Muscle of leg (tissue), 11 donors: ENCODE measurements around the gene MYOD1. TPM values are rescaled to one million over a fixed set of nuclear protein-coding genes. Genes with fewer than 3 reads are reported as not detected.

Experiments
- DNase-seq: peaks from one replicate; pipeline ENCODE4 v3.0.0; 2013
- H3K27ac ChIP-seq: one replicate; pipeline ENCODE4 v1.5.1; 2013; ENCODE audit warnings: mild to moderate bottlenecking, low read length, control low read depth
- H3K27me3 ChIP-seq: one replicate; pipeline ENCODE4 v1.6.1; 2013; ENCODE audit warnings: low read length; ENCODE audit not compliant: control insufficient read depth, insufficient read depth
- H3K36me3 ChIP-seq: one replicate; pipeline ENCODE4 v1.6.1; 2013; ENCODE audit warnings: low read length; ENCODE audit not compliant: control insufficient read depth, insufficient read depth
- H3K4me1 ChIP-seq: one replicate; pipeline ENCODE4 v1.6.1; 2013; ENCODE audit warnings: low read length; ENCODE audit not compliant: control insufficient read depth, insufficient read depth
- H3K4me3 ChIP-seq: one replicate; pipeline ENCODE4 v1.5.1; 2013; ENCODE audit warnings: low read length, control low read depth
- H3K9me3 ChIP-seq: replicated peaks from 2 replicates; pipeline ENCODE4 v1.6.1; 2013; ENCODE audit warnings: low read depth, low read length; ENCODE audit not compliant: control insufficient read depth
- WGBS: methylation state at CpG from one replicate; pipeline ENCODE4 v1.1.5; 2013; ENCODE audit warnings: missing lambda C conversion rate; ENCODE audit not compliant: insufficient coverage; 5-methylcytosine and 5-hydroxymethylcytosine counted together
- polyA plus RNA-seq, 8 donors: library from polyadenylated mRNA; unstranded; fragments of 120-200 nt; gene quantifications; one replicate each; pipeline versions ENCODE4 v1.2.1 to v1.2.3, GENCODE V29; 2013; ENCODE audit warnings: inconsistent platforms in 1 of 8, low replicate concordance in 1 of 8; ENCODE audit not compliant: insufficient read length in 8 of 8, insufficient read depth in 1 of 8
- total RNA-seq: library from RNA; stranded (reverse); fragments of 120-200 nt; gene quantifications from one replicate; pipeline ENCODE4 v1.2.4, GENCODE V29; 2013

The MYOD1 gene
- total and polyA plus RNA-seq, 9 donors = 47.3 to 93.1 (median 64.5) TPM

- Histone ChIP-seq H3K9me3 (peaks cover 6% of the 10 kb centered on the region), H3K4me3 (no peak overlapping the region), H3K27me3 (peaks cover 25% of the 10 kb centered on the region), H3K4me1 (peaks cover 65% of the 10 kb centered on the region), H3K36me3 (no peaks in the 10 kb centered on the region), H3K27ac (peak overlapping the region; percentile 94)
- no CpG with 5 or more reads among the region's 5 CpGs for WGBS
- peak; percentile 93 for DNase-seq
Measured at GRCh38 chr11:17699147-17700114, 19.9 kb upstream of the MYOD1 start.

GRCh38 chr11:17700991-17701390, 18.4 kb upstream of the MYOD1 start:
- peak overlapping the region; percentile 94 for H3K27ac ChIP-seq
- peaks cover 14% of the 10 kb centered on the region for H3K27me3 ChIP-seq
- H3K4me3 ChIP-seq = no peak overlapping the region
- H3K36me3 ChIP-seq = no peaks in the 10 kb centered on the region
- H3K9me3 ChIP-seq = peaks cover 6% of the 10 kb centered on the region
- WGBS = 89% methylated on average over 1 of the region's 4 CpGs
- peaks cover 52% of the 10 kb centered on the region for H3K4me1 ChIP-seq
- DNase-seq = no peak

GRCh38 chr11:17702876-17703275, 16.5 kb upstream of the MYOD1 start:
- peaks cover 6% of the 10 kb centered on the region for H3K9me3 ChIP-seq
- H3K27me3 ChIP-seq = no peaks in the 10 kb centered on the region
- H3K4me1 ChIP-seq = peaks cover 42% of the 10 kb centered on the region
- DNase-seq = no peak
- H3K27ac ChIP-seq = no peak overlapping the region
- no peak overlapping the region for H3K4me3 ChIP-seq
- 67% methylated on average over 2 of the region's 5 CpGs for WGBS
- H3K36me3 ChIP-seq = no peaks in the 10 kb centered on the region

- Histone ChIP-seq H3K9me3 (peaks cover 6% of the 10 kb centered on the region), H3K36me3 (no peaks in the 10 kb centered on the region), H3K4me1 (peaks cover 42% of the 10 kb centered on the region), H3K4me3 (no peak overlapping the region), H3K27ac (no peak overlapping the region), H3K27me3 (no peaks in the 10 kb centered on the region)
- no peak for DNase-seq
- 86% methylated on average over 1 of the region's 2 CpGs for WGBS
Measured at GRCh38 chr11:17703951-17704350, 15.4 kb upstream of the MYOD1 start.

GRCh38 chr11:17707830-17708229, 11.5 kb upstream of the MYOD1 start:
- Histone ChIP-seq H3K27me3 (no peaks in the 10 kb centered on the region), H3K36me3 (no peaks in the 10 kb centered on the region), H3K4me1 (peaks cover 41% of the 10 kb centered on the region), H3K27ac (peak overlapping the region; percentile 80), H3K9me3 (peaks cover 6% of the 10 kb centered on the region), H3K4me3 (no peak overlapping the region)
- 57% methylated on average over 3 of the region's 4 CpGs for WGBS
- peak; percentile 66 for DNase-seq

GRCh38 chr11:17711836-17712235, 7.5 kb upstream of the MYOD1 start:
- H3K4me3 ChIP-seq = no peak overlapping the region
- H3K9me3 ChIP-seq = no peaks in the 10 kb centered on the region
- no CpG with 5 or more reads among the region's 4 CpGs for WGBS
- no peak for DNase-seq
- H3K4me1 ChIP-seq = peaks cover 61% of the 10 kb centered on the region
- no peaks in the 10 kb centered on the region for H3K36me3 ChIP-seq
- H3K27ac ChIP-seq = no peak overlapping the region
- H3K27me3 ChIP-seq = peaks cover 11% of the 10 kb centered on the region

GRCh38 chr11:17713851-17714250, 5.5 kb upstream of the MYOD1 start:
- Histone ChIP-seq H3K27me3 (peaks cover 22% of the 10 kb centered on the region), H3K4me3 (no peak overlapping the region), H3K36me3 (no peaks in the 10 kb centered on the region), H3K4me1 (peaks cover 57% of the 10 kb centered on the region), H3K9me3 (no peaks in the 10 kb centered on the region), H3K27ac (peak overlapping the region; percentile 92)
- DNase-seq = no peak
- no CpG with 5 or more reads among the region's 1 CpG for WGBS

GRCh38 chr11:17714356-17714854, 5.0 kb upstream of the MYOD1 start:
- Histone ChIP-seq H3K36me3 (no peaks in the 10 kb centered on the region), H3K27ac (peak overlapping the region; percentile 92), H3K27me3 (peaks cover 25% of the 10 kb centered on the region), H3K9me3 (no peaks in the 10 kb centered on the region), H3K4me1 (peaks cover 52% of the 10 kb centered on the region), H3K4me3 (no peak overlapping the region)
- peak; percentile 82 for DNase-seq
- WGBS = 49% methylated on average over 6 of the region's 8 CpGs

- 60% methylated on average over 1 of the region's 4 CpGs for WGBS
- H3K27me3 ChIP-seq = peaks cover 30% of the 10 kb centered on the region
- H3K36me3 ChIP-seq = no peaks in the 10 kb centered on the region
- no peaks in the 10 kb centered on the region for H3K9me3 ChIP-seq
- H3K27ac ChIP-seq = peak overlapping the region; percentile 91
- H3K4me1 ChIP-seq = peaks cover 47% of the 10 kb centered on the region
- no peak overlapping the region for H3K4me3 ChIP-seq
- DNase-seq = no peak
Measured at GRCh38 chr11:17714870-17715269, 4.5 kb upstream of the MYOD1 start.

GRCh38 chr11:17716807-17717206, 2.6 kb upstream of the MYOD1 start:
- Histone ChIP-seq H3K4me1 (peaks cover 47% of the 10 kb centered on the region), H3K27me3 (peaks cover 48% of the 10 kb centered on the region), H3K9me3 (no peaks in the 10 kb centered on the region), H3K27ac (no peak overlapping the region), H3K4me3 (no peak overlapping the region), H3K36me3 (peaks cover 8% of the 10 kb centered on the region)
- 65% methylated on average over 1 of the region's 2 CpGs for WGBS
- no peak for DNase-seq
